ENCODE results near the gene C5orf22. TPM values are rescaled to one million over a fixed set of nuclear protein-coding genes. Genes with fewer than 3 reads are reported as not detected.

C5orf22 gene
- total RNA-seq, 4 donors from 2014 or later: 24.1 to 27.0 (median 25.2) TPM

DNA sequence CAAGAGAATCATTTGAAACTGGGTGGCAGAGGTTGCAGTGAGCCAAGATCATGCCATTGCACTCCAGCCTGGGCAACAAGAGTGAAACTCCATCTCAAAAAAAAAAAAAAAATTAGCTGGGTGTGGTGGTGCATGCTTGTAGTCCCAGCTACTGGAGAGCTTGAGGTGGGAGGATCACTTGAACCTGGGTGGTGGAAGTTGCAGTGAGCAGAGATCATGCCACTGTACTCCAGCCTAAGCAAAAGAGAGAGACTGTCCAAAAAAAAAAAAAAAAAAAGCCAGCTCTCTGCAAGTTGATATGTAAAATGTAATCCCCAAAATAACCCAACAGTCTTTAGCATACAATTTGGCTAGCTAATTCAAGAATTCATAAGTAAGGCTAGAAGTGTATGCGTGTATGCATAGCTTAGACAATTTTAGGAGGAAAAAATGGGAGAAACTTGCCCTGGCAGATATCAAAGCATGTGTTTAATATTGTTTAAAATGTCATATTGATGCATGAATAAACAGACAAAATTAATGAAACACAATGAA, 36.3 kb downstream of the C5orf22 start:
- Histone ChIP-seq H3K27ac (no peak overlapping the region), H3K4me1 (no peaks in the 10 kb centered on the region), H3K27me3 (no peaks in the 10 kb centered on the region), H3K36me3 (no peaks in the 10 kb centered on the region), H3K4me3 (no peak overlapping the region), H3K9me3 (no peaks in the 10 kb centered on the region)
- ATAC-seq (no peak), DNase-seq (no peak)
- TF ChIP-seq, protein P1, sequence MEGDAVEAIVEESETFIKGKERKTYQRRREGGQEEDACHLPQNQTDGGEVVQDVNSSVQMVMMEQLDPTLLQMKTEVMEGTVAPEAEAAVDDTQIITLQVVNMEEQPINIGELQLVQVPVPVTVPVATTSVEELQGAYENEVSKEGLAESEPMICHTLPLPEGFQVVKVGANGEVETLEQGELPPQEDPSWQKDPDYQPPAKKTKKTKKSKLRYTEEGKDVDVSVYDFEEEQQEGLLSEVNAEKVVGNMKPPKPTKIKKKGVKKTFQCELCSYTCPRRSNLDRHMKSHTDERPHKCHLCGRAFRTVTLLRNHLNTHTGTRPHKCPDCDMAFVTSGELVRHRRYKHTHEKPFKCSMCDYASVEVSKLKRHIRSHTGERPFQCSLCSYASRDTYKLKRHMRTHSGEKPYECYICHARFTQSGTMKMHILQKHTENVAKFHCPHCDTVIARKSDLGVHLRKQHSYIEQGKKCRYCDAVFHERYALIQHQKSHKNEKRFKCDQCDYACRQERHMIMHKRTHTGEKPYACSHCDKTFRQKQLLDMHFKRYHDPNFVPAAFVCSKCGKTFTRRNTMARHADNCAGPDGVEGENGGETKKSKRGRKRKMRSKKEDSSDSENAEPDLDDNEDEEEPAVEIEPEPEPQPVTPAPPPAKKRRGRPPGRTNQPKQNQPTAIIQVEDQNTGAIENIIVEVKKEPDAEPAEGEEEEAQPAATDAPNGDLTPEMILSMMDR (IDR thresholded peaks at IDR 0.05 in 4 of 5, conservative IDR thresholded peaks at IDR 0.05 in 1 of 5): no peak
- TF ChIP-seq POLR2A (IDR thresholded peaks at IDR 0.05): no peak
- in situ Hi-C loops (cut with MboI; ENCODE audit: low sequenced_read_pairs in 4 of 4): no loop called here
- intact Hi-C loops (cut with DNase I; ENCODE audit: low total_unique reads): no loop called here

DNA sequence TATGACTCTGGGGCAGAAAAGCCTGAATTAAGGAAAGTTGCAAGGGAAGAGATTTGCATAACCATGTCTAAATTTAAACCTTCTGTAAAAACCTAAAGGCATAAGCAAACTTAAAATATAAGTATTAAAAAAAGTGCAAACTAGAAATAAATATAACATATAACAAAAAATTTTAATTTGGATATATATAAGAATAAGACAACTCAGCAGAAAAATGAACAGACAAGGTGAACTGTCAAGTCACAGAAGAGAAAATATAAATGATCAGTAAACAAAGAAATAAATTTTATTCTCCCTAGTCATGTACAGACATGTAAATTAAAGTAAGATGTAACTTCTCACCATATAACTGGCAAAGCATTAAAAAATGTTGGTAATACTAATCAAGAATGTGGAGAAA, 37.0 kb downstream of the C5orf22 start:
- Histone ChIP-seq H3K9me3 (no peaks in the 10 kb centered on the region), H3K27me3 (no peaks in the 10 kb centered on the region), H3K4me3 (no peak overlapping the region), H3K36me3 (no peaks in the 10 kb centered on the region), H3K27ac (no peak overlapping the region), H3K4me1 (no peaks in the 10 kb centered on the region)
- DNase-seq (no peak), ATAC-seq (no peak)
- TF ChIP-seq, protein P1 (IDR thresholded peaks at IDR 0.05 in 4 of 5, conservative IDR thresholded peaks at IDR 0.05 in 1 of 5): no peak
- no peak for TF ChIP-seq POLR2A (IDR thresholded peaks at IDR 0.05)
- intact Hi-C loops (cut with DNase I; ENCODE audit: low total_unique reads) (no loop called here), in situ Hi-C loops (cut with MboI; ENCODE audit: low sequenced_read_pairs in 4 of 4) (no loop called here)

DNA sequence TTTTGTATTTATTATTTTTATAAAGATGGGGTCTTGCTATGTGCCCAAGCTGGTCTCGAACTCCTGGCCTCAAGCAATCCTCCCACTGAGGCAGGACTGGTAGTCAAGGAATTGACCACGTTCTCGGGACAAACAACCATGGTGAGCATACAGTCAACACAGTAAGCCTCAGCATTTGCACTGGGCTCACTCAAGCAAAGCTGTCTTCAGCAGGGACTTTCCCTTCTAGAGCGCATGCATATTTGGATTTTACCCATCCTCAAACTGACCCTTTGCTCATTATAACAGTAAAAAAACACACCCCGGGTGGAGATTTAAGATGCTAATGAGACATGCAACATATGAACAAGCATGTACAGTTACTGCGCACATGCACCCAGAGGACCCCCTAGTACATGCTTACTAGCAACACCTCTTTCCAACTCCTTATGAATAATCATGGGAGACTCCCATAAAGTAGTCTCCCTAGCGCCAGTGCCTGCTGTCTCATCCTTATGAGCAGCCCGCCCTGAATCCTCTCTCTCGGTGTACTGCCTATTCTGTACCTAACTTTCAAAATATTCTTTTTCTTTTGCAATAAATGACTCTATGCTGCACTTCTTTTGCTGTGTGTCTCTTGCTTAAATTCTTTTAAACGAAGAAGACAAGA, 41.5 kb downstream of the C5orf22 start:
- Histone ChIP-seq H3K27me3 (no peaks in the 10 kb centered on the region), H3K27ac (no peak overlapping the region), H3K9me3 (no peaks in the 10 kb centered on the region), H3K4me3 (no peak overlapping the region), H3K36me3 (no peaks in the 10 kb centered on the region), H3K4me1 (no peaks in the 10 kb centered on the region)
- intact Hi-C loops (cut with DNase I; ENCODE audit: low total_unique reads) (no loop called here), in situ Hi-C loops (cut with MboI; ENCODE audit: low sequenced_read_pairs in 4 of 4) (no loop called here)
- no peak for DNase-seq
- no peak for TF ChIP-seq POLR2A (IDR thresholded peaks at IDR 0.05)
- TF ChIP-seq, protein P1 (IDR thresholded peaks at IDR 0.05 in 4 of 5, conservative IDR thresholded peaks at IDR 0.05 in 1 of 5): no peak
- no peak for ATAC-seq

GRCh38 chr5:31574772-31575171, 42.7 kb downstream of the C5orf22 start:
- in situ Hi-C loops (cut with MboI; ENCODE audit: low sequenced_read_pairs in 4 of 4) (loop anchor here in 3 of 4 donors (25.0 kb wide), 2 partner anchors 238 to 513 kb away; no protein-coding TSS in a partner anchor), intact Hi-C loops (cut with DNase I; ENCODE audit: low total_unique reads) (no loop called here)
- Histone ChIP-seq H3K27ac (no peak overlapping the region), H3K4me3 (no peak overlapping the region), H3K4me1 (no peaks in the 10 kb centered on the region), H3K36me3 (no peaks in the 10 kb centered on the region), H3K9me3 (no peaks in the 10 kb centered on the region), H3K27me3 (no peaks in the 10 kb centered on the region)
- TF ChIP-seq, protein P1 (IDR thresholded peaks at IDR 0.05 in 4 of 5, conservative IDR thresholded peaks at IDR 0.05 in 1 of 5): no peak
- no peak for TF ChIP-seq POLR2A (IDR thresholded peaks at IDR 0.05)
- DNase-seq (no peak), ATAC-seq (no peak)

Data from gastrocnemius medialis (tissue), 4 donors.